ENCODE results near the gene BCAR3.

The BCAR3 gene

GRCh38 chr1:93629101-93630059 is 52.3 kb downstream of the BCAR3 start (continued):
- TF ChIP-seq ZNF148 (tag by site-specific recombination; IDR thresholded peaks at IDR 0.05; ENCODE audit: borderline replicate concordance) (no peak), ZNF776 (tag by site-specific recombination; IDR thresholded peaks at IDR 0.05; ENCODE audit: borderline replicate concordance) (no peak), ZSCAN5A (tag by site-specific recombination; IDR thresholded peaks at IDR 0.05) (no peak), ZNF639 (tag by site-specific recombination; IDR thresholded peaks at IDR 0.05) (no peak), ZBTB1 (tag by site-specific recombination; IDR thresholded peaks at IDR 0.05) (no peak), ZNF660 (tag by site-specific recombination; IDR thresholded peaks at IDR 0.05) (peak; percentile 76), ZNF2 (tag by site-specific recombination; IDR thresholded peaks at IDR 0.05) (peak; percentile 22; the same call in 1 of the 2 replicates), ZSCAN23 (tag by site-specific recombination; IDR thresholded peaks at IDR 0.05) (no peak), SALL2 (tag by site-specific recombination; IDR thresholded peaks at IDR 0.05; ENCODE audit: borderline replicate concordance) (no peak), GFI1B (tag by site-specific recombination; IDR thresholded peaks at IDR 0.05) (no peak)

- TF ChIP-seq ZXDB (tag by site-specific recombination; IDR thresholded peaks at IDR 0.05) (no peak), ZNF518A (tag by site-specific recombination; conservative IDR thresholded peaks at IDR 0.05; ENCODE audit: low read depth) (no peak), ZNF174 (tag by site-specific recombination; IDR thresholded peaks at IDR 0.05) (no peak), SALL2 (tag by site-specific recombination; IDR thresholded peaks at IDR 0.05; ENCODE audit: borderline replicate concordance) (no peak), ZNF311 (tag by site-specific recombination; IDR thresholded peaks at IDR 0.05; ENCODE audit: borderline replicate concordance) (no peak), ZNF600 (tag by site-specific recombination; IDR thresholded peaks at IDR 0.05) (no peak), ZSCAN18 (tag by site-specific recombination; IDR thresholded peaks at IDR 0.05) (no peak), ZNF473 (tag by site-specific recombination; IDR thresholded peaks at IDR 0.05) (no peak), ZBTB6 (tag by site-specific recombination; IDR thresholded peaks at IDR 0.05) (no peak), ZNF501 (tag by site-specific recombination; IDR thresholded peaks at IDR 0.05) (no peak), ZNF24 (tag by site-specific recombination; IDR thresholded peaks at IDR 0.05) (no peak), ZNF157 (tag by site-specific recombination; IDR thresholded peaks at IDR 0.05) (no peak)
- Histone ChIP-seq H3K4me3 (ENCODE audit: low read depth, low read length) (no peak overlapping the region), H3K4me1 (ENCODE audit: control insufficient read depth, insufficient read depth, low read length) (0 out of 2 replicates have a peak, but pooled peaks cover 2% of the 10 kb centered on the region), H3K9me3 (ENCODE audit: control insufficient read depth, insufficient read depth, low read depth, low read length) (no peaks in the 10 kb centered on the region), H3K36me3 (ENCODE audit: control insufficient read depth in 2 of 2, insufficient read depth in 1 of 2, low read length in 2 of 2) (no peaks in the 10 kb centered on the region), H3K27ac (ENCODE audit: extremely low read depth, low read depth, low read length) (no peak overlapping the region)
- CTCF ChIA-PET, result interaction anchor here (0.6 to 9.9 kb wide), 41 partner anchors 10 to 707 kb away, joined by 3 to 309 read pairs (median 5); partner anchors contain the start of genes DNTTIP2 and FNBP1L
- POLR2A ChIA-PET, result interaction anchor here (1.5 kb wide), 1 partner anchor 217 kb away, joined by 6 read pairs; no protein-coding TSS in a partner anchor
These were observed 53.0 kb downstream of the BCAR3 start for GRCh38 chr1:93628681-93629080.
